GM19099 (cell line): ENCODE measurements around the gene PACSIN1.

Experiments used
- POLR2A ChIP-seq: IDR thresholded peaks from 3 replicates; pipeline ENCODE4 v1.6.1; 2011; ENCODE audit warnings: low read depth; ENCODE audit not compliant: insufficient read length; ENCODE audit errors: extremely low read depth

Gene PACSIN1

GRCh38 chr6:34535646-34536045 is 69.8 kb downstream of the PACSIN1 start:
- TF ChIP-seq POLR2A = no peak

GRCh38 chr6:34536251-34536958 is 70.5 kb downstream of the PACSIN1 start:
- TF ChIP-seq POLR2A = no peak

DNA sequence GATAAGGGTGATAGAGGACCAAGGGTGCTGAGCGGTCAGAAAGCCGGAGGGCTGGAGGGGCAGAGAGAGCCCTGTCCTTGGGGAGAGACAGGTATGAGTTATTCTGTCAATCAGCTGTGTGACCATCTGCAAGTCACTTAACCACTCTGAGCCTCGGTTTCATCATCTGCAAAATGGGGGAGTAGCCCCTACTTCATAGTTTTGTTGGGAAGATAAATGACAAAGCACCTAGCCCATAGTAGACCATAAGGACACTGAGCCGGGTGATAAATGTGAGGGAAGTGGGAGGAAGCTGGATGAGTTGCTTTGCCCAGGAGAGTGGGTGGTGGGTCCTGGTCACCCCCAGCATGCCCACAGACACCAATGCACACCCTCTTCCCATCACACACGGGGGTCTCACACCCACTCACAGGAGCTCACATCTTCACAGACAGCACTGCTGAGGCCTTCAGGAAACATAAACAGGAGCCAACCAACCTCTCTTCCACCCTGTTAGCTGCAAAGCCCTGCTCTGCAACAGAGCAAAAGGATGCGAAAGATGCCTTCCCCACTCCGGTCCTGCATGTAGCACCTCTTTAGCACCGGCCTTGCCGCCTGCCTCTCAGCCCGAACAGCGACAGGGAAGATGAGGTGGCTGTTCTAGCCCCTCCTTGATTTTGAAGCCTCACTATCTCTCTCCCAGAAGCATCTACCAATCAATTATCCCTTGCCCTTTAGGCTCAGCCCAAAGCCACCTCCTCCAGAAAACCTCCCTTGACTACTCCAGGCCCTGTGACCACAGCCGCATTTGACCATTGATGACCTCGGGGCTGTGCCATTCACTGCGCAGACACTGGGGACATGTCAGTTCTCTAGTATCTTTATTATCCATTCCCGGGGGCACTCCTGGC is 71.3 kb downstream of the PACSIN1 start:
- no peak for TF ChIP-seq POLR2A

- TF ChIP-seq POLR2A = no peak
Measured at GRCh38 chr6:34537922-34538550, 72.2 kb downstream of the PACSIN1 start.

DNA sequence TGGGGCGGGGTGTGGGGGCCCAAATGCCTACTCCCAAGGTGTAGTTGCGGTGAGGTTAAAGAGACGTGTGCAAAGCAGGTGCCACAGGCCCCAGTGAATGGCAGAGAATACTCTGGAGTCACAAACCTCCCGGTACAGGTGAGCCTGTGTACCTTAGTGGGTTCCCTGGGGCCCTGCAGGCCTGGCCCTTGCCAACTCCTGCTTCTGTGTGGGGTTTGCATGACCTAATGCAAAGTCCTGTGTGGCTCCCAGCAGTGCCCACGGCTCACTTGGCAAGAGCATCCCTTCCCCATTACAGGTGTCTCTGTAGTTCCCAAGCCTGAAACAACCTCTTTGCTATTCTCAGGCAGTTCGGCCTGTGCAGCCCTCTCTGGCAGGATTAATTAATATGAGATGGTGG is 72.7 kb downstream of the PACSIN1 start:
- TF ChIP-seq POLR2A = no peak

DNA sequence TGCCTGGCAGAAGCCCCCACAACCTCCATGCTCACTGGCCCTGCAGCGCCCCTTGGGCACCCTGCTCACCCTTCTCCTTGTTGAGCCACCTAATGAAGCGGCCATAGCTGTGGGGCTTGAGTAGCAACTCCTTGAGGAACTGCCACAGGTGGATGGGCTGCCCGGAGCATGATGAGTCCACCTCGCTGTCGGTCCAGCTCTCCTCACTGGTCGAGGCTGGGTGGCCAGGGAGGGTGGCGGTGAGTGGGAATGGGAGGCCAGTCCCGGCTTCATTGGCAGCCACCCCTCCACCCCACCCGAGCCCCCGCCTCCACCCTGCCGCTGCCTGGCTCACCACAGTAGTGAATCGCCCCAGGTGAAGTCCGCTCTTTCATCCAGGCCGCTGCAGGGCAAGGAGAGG is 73.3 kb downstream of the PACSIN1 start:
- no peak for TF ChIP-seq POLR2A

DNA sequence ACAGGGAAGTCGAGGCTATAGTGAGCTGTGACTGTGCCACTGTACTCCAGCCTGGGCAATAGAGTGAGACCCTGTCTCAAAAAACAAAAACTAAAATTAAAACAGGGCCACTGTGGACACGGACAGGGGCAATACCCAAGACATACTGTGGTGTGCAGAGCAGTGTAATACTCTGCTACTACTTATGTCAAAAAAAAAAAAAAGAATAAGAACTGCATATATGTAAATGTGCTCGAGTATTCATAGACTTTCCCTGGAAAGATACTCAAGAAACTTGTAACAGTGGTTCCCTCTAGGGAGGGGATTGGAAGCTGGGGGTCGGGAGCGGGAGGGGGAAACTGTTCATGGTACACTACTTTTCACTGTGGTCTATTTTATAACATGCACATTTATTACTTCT is 74.3 kb downstream of the PACSIN1 start:
- TF ChIP-seq POLR2A = no peak

DNA sequence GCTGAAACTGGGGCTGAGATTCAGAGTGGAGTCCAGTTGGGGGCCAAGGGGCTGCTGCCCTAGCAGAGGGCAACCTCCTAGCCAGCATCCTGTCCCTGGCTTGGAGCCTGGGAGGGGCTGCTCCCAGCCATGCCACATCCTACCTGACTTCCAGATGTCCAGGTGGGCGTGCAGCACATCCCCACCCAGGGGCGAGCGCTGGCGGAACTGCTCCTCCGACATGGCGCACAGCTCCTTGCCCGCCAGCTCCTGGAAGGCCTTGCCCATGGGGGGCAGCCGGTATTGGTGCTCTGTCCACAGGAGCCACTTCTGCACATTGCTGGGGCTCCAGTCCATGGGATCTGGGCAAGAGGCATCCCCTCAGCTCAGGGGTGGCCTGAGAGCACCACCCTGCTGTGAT is 75.0 kb downstream of the PACSIN1 start:
- TF ChIP-seq POLR2A = no peak

GRCh38 chr6:34543421-34543820 is 77.5 kb downstream of the PACSIN1 start:
- no peak for TF ChIP-seq POLR2A

DNA sequence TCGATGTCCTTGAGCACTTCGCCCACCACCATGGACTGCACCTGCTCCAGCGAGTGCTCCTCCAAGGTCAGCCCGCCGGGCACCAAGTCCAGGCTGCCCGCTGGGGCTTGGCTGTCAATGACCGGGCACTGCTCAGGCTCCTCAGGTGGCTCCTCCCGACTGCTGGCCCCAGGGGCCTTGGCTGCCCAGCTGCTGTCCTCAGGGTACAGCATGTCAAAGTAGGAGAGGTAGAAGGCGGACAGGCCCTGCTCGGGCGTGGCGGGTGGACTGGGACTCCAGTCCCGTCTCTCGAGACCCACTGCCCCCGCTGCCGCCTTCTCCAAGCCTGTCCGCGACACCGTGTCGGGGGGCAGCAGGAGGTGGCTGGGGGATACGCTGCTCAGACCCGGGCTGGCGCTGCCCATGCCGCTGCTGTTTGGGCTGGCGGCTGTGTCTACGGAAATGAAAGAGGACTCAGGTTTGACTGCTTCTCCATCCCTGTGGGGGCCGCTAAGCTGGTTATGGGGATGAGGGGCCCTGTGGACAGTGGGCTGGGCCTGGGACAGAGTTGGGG is 78.3 kb downstream of the PACSIN1 start:
- TF ChIP-seq POLR2A = no peak

DNA sequence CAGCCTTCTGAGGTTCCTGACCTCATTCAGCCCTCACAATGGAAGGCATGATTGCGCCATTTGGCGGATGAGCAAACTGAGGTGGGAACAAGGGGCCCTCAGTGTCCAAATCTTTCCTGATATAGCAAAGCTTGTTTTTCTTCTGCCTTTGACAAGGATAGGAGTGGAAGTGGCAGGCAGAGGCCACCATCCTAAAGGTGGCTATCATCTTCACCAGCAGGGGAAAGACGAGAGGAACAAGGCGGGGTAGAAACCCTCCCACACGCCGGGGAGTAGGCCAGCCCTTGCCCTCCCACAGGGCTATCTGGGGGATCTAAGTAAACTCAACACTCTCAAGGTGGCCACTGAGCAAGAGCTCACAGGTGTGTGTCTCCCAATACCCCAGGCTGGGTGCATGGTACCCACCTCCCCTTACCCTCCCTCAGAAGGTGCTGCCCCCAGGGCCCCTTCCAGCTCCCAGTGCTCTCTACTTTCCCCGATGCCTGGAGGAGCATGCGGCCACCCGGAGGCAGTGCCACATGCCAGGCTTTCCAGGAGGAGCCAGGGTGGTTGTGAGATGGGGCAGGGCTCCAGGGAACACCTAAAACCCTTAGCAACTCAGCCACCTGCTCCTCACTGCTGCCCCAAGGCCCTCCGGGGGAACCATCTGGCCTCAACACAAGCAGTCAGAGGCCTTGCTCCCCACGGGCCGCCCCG is 79.0 kb downstream of the PACSIN1 start:
- no peak for TF ChIP-seq POLR2A

DNA sequence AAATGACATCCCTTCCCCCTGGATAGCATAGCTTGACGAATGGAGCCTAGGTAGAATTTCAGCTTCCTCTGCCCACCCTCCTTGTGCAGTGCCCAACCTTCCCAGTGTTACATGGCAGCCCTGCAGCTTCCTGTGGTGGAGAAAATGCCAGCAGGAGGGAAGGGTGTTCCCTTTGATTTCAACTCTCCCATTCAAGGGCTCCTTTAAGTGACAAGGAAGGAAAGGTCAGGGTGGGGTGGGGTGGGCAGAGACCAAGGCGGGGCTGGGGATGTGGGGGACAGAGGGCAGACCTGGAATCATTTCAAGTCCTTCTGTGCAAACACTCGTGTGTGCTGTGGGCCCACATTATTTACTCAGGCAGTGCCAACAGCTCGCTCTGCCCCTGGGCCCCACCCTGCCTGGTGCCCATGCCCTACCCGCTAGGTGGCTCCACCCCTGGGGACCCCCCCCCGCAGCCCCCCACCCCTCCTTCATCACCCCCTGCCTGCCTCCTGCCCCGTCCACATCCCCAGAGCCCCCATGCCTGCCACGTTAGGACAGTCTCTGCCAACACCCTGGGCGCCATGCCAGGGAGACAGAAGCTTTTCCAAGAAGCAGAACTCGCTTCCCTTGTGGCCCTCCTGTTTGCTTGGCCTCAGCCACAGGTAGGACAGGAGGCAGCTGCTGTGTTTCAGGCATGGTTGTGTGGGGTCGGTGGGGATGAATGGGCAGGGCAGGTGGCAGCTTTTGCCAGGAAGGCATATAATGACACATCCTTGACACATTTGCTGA is 80.9 kb downstream of the PACSIN1 start:
- TF ChIP-seq POLR2A = no peak

DNA sequence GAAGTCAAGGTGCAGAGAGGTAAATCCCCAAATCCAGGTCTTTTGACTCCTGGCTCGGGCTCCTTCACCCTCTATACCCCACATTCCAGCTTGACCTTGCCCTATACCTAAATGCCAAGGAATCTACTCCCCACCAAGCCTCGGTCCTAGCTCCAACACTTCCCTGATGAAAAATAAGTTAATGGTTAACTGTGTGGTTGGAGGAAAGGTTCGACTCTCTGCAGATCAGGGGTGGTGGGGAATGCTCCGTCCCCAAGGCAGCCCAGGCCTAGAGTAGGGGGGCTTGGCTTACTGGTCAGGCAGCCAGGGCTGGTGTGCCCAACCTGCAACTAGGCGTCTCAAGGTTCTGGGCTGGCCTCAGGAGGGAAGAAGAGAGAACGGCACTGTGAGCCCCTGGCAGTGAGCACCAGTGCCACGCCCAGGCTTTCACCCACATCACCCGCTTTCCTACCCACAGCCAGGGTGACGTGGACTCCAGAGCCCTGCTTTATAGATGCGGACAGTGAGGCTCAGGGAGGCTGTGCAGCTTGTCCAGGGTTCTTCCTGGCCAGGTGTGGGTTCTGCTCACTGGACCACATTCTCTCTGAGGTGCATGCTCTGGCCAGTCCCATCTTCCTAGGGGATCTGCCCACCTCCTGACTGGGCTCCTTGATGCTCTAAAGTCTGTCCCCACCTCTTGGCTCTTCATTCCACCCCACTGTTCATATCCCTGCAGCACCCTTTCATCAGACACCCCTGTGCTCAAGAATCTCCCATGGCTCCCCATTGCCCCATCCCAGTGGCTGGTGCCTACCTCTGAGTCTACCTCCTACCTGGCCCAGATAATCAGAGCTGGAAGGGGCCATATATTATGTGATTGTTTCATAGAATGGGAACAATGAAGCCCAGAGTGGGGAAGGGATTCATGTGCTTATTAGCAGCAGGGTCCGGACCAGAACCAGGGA is 82.1 kb downstream of the PACSIN1 start:
- no peak for TF ChIP-seq POLR2A

DNA sequence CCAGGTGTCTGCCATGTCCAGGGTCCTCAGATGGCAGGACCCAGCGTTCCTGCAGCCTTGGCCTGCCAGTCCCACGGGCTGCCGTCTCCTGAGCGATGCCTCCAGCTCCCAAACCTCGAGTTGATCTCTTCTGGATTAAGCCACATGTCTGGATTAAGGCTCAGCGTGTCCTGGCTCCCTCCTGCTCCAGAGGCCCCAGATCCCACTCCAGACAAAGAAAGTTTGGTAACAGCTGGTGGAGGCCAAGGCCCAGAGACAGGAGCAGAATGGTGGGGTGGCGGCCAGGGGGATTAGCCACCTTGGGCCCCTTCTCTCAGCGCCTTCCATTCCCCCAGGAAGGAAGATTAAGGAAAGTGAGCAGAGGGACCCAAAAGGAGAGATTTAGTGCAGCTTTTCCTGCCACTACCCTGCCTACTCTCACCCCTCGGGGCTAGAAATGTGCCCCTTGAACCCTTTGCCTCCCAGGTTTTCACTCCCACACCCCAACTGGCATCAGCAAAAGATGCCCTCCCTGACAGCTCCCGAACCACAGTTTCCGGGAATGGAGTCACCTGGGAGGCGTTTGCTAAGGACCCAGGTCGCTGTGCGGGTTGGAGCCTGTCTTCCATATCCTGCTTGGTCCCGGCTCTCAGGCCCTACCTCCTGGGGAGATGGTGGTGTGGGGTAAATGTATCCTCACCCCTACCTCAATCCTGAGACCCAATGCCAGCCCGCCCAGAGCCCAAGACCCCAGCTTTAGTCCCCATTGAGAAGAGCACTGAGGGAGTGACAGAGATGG is 83.3 kb downstream of the PACSIN1 start:
- TF ChIP-seq POLR2A = no peak
